Activated CD4-positive, alpha-beta T cell treated with anti-CD3 and anti-CD28 coated beads, Interleukin-2, amount 50 U/mL, for 4 hours (primary cell): ENCODE data around the gene TLCD5.

Experiments
- DNase-seq, 2 experiments: peaks; one replicate each; pipeline ENCODE4 v3.0.0-alpha.2; 2020

TLCD5 gene

DNA sequence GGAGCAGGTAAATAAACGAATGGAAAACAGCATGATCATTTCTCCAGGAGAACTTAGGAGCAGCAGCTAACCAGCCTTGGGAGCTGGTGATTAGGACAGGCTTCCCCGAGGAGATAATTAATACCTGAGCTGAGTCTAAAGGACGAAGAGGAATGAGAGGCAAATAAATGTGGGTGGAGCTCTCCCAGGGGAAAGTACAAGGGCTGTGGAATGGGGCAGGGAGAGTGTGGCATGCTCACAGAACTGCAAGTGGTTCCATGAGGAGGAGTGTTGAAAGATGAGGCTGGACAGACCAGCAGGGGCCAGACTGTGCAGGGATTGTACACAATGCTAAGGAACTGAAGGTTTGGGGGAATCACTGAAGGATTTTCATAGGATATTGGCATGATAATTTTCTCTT lies 14.2 kb upstream of the TLCD5 start:
- DNase-seq, result no peak

DNA sequence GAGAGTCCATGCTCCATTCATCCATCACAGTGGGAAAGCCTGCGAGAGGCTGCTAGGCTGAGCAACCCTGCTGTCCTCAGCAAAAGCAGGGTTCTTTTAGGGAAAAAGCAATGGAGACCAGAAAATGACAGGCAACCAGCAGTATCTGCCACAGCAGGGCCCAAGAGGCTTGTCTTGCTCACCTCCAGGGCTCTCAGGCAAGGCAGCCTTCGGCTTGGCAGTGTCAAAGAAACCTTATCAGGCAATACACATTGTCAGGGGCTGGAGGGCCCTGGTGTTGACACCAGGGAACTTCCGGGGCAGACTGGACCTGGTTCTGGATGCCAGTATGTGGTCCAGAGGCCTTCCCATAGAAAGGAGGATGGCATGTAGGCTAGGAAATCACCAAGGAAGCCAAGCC lies 10.2 kb upstream of the TLCD5 start:
- no peak for DNase-seq

DNA sequence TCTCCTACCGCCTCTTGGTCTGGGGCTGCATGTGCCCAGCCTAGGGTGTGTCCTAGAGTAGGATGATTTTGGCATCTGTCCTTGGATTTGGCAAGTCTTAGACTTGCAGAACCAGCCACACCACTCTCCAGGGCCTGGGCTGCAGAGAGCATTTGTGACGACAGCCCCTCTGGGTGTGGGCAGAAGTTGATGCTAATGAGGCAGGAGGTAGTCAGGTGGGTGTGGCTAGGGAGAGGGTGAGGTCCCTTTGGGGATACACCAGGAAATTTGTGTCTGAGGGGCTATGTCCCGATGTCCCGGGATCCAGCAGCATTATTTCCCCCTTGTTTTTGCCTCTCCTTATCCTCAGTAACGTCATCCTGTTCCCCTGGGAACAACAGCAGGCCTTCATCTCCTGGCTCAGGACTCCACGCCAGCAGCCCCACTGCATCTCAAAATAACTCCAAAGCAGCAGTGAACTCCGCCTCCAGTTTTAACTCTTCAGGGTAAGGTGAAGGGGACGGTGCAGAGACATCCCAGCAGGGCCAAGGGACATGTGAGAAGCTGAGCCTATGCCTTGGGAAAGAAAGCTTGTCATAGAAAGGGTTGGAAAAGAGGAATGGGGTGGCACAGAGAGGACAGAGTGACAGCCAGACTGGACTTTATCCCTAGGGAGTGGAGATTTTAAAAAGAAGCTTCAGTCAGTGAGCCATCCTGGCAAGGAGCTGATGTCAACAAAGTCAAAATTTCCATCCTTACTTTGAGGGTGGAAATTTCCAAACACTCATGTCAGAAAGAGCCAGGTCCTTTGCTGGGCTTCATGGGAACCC lies 8.0 kb upstream of the TLCD5 start:
- DNase-seq, result no peak

DNA sequence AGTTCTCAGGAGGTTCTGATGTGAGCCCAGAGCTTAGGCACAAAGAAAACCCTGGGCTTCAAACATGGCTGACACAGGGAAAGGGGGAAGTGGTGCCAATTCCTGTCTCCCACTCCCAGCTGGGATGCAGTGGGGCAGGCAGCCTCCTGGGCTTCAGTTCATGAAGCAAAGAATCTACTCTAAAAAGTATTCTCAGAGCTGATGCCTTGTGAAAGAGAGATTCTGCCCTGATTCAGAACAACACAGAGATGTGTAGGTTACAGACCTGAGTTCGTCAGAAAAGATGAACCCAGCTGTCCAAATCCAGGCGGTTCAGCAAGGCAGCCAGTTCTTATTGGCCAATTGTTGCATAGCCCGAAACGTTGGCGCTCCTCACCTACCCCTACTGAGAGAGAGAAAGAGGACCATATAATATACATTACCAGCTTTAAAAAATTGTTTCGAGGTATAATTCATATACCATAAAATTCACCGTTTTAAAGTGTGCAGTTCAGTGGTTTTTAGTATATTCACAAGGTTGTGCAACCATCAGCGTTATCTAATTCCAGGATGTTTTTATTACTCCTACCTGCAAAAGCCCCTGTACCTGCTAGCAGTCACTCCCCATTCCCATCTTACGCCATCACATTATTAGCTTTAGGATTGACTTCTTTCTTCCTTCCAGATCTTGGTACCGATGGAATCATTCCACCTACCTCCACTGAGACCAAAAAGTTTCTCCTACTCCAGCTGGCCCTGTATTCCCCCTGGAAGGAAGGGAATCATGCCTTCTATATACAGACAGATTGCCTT lies 7.2 kb upstream of the TLCD5 start:
- DNase-seq, result no peak

DNA sequence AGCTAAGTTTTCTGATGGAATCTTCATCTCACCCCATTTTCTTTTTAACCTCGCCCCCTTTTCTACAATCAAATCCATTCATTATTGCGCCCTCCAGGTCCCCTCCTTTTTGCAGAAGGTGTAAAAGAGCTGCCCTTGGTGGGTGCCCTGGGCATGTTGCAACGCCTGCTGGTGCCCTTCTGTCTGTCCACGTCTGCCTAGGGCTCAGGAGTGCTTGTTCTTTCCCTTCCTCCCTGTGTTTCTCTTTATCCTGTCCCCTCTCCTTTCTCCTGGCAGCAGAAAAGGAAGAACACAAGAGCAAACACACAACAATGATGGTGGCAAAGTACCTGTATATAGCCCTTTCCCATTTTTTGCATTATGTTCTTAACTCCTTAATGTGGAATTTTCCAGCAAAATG lies 6.2 kb upstream of the TLCD5 start:
- no peak for DNase-seq

DNA sequence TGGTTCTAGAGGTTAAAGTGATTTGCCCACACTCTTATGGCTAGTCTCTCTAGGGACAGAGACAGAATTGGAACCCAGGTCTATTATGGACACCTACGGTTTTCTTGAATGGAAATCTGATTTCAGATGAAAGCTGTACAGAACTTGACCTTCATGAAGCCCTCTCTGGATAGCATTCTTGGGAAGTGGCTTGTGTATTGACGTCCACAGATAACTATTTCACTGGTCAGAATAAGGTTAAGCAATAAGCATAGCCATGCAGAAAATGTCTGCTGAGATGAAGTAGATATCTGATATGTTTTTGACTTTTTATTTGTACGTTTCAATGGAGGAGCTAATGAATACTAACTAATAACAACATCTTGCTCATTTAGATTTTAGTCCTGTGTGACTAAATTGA lies 1.1 kb downstream of the TLCD5 start:
- DNase-seq, result no peak

DNA sequence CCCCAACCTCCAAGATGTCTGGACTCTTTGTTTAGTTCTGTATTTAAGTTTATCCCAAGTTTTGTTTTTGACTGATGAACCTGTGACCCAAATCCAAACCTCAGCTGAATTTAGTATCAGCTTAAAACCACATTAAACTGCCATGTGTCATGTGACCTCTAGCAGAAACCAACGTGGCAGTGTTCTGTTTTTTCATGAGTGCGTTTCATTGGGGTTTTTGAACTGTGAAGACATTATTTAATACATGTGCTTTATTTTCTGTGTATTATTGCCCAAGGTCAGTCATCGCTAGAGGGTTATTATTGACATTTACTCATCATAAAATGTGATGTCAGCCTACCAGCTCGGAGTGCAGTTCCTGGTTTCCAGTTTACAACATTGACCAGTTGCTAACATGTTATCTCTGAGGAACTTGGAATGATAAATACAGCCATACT lies 1.8 kb downstream of the TLCD5 start:
- no peak for DNase-seq

DNA sequence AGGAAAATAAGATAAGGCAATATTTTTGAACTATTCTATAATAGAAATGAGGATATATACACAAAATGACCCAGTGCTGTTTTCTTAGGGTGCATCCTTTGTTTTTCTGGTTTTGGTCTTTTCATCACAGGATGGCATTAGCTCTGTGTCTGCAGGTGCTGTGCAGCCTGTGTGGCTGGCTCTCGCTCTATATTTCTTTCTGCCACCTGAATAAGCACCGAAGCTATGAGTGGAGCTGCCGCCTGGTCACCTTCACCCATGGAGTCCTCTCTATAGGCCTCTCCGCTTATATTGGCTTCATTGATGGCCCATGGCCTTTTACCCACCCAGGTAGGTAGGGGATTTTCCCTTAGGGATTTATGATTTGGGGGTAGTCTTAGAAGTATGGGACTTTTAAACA lies 2.2 kb downstream of the TLCD5 start:
- DNase-seq, result no peak

DNA sequence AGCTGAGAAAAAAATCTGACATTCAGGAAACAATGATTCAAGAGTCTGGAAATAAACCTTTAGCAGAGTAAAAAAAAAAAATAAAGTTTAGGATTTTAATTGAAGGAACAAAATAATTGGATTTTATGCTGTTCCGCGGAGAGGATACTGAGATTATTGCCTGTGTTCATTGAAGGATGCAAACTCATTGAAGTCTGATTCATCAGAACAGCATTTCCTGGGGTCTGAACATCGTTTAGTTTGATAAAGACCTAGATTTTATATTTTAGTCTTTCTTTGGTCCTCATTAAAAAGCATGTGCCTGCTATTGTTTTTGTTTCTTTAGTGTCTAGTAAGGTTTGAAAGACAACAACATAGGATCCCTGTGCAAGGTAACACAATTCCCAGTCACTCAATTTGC lies 4.5 kb downstream of the TLCD5 start:
- DNase-seq, result no peak

DNA sequence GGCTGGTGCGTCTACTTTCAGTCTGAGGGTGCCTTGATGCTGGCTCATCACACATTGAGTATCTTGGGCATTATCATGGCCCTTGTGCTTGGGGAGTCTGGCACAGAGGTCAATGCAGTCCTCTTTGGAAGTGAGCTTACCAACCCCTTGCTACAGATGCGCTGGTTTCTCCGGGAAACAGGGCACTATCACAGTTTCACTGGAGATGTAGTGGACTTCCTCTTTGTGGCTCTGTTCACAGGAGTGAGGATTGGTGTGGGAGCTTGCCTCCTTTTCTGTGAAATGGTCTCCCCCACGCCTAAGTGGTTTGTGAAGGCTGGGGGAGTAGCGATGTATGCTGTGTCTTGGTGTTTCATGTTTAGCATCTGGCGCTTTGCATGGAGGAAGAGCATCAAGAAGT lies 4.9 kb downstream of the TLCD5 start:
- DNase-seq, result no peak

DNA sequence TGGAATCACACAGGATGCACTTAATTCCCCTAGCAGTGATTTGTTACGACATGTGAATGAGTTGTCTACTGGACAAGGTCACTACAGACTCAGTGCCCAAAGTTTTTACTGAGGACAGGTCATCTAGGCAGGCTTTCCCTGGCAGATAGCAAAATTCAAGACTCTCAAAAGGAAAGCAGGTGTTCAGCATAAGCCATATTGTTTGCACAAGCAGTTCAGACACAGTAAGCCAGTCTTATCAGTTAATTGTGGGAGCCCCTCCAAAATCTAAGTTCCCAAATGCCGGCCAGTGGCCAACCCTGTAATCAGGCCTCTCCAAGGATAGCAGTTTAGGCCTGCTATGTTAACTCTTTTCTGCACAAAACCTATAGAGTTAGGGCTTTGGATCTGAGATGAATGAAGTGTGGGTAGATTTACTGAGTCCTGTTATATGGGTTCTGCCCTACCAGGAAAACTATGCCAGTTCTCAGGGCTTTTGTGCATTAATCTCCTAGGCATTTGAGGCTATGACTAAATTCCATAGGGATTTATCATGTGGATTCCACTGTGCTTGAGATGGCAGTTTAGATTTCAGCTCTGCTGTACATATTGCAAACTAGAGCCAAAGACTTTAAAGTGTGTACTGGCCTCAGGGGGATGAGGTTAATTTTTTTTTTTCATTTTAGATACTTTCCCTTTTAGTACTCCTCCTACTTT lies 6.3 kb downstream of the TLCD5 start:
- DNase-seq, result no peak

DNA sequence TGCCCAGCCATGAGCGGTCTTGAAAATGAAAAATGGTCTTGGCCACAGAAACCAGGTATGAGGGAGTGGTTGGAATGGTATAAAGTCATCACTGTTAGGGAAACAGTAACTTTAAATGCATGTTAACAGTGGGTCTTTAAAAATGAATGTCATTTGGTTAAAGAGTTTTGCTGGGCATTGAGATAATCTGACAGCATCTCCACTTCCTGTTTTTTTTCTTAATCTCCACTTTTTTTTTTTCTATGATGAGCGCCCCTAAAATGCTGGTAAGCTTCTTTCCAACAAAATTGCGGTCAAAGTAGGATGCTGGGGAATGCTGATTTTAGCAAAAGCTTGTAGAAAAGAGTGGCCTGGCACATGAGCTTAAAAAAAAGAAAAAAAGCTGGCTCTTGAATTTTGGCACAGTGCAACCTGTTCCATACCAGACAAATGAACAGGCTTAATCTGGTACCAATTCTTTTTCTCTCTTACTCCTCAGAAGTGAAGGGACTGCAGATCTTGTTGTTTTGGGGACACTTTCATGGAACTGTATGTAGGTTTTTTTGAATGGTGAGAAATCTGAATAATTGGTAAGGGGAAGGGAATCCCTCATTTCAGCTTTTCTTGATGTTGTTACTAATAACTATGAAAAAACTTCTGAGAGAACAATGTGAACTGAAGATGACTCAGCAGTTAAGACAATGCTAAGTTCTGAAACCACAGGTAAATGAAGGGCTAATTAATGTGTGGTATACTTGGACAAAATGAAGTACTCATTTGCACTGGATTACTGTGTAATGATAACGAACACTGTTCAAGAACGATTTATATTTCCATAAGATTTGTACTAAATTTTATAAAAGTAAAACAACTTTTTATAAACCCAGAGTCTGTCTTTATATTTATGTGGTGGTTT lies 8.0 kb downstream of the TLCD5 start:
- DNase-seq, result no peak

DNA sequence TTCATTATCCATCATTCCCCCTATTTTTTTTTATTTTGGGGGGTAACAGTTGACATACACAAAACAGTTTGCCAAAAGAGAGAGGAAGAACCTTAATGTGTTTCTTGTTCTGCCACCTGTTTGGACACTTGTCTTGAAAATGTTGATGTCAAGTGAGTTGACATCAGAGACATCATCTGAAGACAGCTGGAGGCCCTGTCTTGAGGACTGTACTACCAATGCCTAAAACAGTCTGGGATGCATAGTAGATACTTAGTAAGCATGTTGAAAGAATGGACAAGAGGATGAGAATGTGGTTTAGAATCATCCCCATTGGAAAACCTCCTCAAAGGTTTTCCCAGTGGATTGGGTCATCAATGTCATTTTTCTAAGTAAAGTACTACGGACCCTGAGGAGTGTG lies 8.7 kb downstream of the TLCD5 start:
- DNase-seq, result no peak

DNA sequence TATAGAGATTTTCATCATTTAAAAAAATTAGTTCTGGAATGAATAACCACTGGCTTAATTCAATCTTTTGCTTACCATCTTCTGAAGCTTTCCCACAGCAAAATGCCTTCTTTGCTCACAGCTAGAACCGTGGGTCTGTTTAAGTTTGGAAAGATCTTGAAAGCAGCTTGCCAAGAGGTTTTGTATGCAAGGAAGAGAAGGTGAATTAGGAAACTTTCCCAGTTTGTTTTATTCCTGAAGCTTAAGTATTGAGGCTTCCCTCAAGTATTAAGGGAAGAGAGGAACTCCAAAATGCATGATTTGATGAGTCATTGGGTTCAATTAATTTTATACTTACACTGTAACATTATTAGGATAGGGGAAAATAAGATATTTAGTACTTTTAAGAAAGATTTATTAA lies 9.2 kb downstream of the TLCD5 start:
- no peak for DNase-seq

DNA sequence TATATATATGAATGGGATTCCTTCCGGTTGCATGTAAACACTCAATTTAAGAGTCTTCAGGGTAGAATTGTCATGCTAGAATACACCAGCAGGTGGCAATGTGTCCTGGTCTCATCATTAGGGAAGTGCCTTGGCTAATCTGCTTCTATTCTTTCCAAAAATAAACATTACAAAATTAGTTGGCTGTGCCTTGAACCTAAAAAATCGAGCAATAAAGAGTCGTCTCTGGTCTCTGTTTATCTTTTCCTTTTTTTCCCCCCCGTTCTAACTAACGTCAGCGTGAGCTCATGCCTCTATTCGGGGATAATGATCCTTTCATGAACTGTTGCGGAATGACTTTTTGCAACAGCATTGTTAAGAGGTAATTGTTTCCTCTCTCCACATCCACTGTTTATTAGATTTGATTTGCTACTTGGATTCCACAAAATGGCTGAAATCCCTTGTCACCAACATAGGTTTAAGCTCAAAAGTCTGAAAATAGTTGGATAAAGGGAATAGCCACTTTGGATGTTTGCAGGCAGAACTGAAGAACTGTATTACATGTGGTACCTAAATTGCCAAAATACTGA lies 9.9 kb downstream of the TLCD5 start:
- DNase-seq, result peak; percentile 49 to 52

DNA sequence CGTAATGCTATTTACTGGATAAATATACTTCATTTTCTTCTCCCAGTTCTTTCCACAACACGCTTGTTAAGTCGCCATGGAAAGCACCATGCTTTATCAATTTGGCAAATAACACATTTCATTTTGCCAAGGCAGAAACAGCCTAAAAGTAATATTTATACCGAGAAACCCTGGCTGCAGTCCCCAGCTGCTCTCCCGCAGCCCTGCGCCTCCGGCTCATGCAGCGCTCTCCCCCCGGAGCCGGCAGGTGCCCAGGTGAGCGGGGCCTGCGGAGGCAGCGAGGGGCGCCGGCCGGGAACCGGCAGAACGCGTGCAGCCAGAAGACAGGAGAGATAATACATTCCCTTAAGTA lies 10.4 kb downstream of the TLCD5 start:
- DNase-seq, result peak in 1 of 2 experiments; percentile 9

DNA sequence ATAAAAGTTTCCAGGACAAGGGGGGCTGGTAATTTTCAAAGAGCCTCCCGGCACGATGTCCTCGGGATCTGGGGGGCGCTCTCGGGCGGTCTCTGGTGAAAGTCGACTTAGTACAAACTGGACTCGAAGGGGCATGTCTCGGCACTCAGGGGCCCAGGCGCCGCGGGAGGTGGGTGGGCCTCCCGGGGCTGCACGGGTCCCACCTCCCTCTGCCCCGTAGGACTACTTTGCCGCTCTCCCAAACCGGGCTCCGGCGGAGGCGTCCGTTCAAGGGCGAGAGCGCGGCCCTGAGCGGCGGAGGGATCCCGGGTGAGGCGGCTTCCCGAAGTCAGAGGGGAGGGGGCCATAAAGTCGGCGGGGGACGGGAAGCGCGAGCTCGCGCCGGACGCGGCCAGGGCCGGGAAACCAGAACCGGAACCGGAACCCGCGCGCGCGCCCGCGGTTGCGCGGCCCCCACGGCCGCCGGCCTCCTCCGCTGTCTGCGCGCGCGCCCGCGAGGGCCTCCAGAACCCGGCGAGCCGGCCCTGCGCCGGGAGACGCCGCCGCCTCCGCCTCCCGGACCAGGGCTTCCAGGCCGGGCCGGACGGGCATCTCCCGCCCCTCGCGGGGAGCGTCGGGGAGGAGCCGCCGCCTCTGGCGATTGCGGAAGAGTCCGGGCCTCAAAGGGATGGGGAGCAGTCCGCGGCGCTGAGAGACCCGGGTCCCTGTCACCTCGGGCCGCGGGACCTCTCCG lies 11.0 kb downstream of the TLCD5 start, which contains the start of gene ARHGEF12:
Gene ARHGEF12, plus strand, starts transcription at position 506 of the 733 bp plus-strand sequence. CDS start 831 bp downstream, outside the sequence.
- DNase-seq, result peak; percentile 63 to 69

DNA sequence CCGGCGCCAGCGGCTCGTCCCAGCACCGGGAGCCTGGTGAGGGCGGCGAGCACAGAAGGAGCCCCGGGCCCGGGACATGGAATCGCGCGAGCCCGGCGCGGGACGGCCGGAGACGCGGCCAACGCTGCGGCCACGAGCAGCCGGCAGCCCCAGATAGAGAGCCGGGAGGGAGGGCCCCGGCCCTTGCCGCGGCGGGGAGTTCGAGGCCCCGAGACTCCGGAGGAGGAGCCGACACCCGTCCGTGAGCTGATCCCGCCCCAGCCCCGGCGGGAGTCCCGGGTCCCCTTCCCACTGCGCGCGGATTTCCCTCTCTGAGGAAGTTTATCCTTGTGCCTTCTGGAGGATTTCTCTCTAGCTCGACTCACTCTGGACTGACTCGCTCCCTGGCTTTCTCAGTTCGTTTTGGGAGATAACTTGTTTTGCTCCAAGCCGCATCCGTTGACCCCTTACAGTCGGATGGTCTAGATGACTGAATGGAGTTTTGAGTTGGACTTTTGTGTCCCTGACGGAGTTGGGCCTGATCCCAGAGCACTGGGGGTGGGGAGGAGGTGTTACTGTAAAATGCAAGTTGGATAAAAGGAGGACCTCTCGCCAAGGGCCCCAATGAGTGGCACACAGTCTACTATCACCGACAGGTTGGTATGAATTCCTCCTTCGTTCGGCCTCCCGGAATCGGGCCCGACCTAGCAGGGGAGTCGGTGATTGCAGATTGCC lies 11.7 kb downstream of the TLCD5 start:
- DNase-seq, result peak in 1 of 2 experiments; percentile 13

DNA sequence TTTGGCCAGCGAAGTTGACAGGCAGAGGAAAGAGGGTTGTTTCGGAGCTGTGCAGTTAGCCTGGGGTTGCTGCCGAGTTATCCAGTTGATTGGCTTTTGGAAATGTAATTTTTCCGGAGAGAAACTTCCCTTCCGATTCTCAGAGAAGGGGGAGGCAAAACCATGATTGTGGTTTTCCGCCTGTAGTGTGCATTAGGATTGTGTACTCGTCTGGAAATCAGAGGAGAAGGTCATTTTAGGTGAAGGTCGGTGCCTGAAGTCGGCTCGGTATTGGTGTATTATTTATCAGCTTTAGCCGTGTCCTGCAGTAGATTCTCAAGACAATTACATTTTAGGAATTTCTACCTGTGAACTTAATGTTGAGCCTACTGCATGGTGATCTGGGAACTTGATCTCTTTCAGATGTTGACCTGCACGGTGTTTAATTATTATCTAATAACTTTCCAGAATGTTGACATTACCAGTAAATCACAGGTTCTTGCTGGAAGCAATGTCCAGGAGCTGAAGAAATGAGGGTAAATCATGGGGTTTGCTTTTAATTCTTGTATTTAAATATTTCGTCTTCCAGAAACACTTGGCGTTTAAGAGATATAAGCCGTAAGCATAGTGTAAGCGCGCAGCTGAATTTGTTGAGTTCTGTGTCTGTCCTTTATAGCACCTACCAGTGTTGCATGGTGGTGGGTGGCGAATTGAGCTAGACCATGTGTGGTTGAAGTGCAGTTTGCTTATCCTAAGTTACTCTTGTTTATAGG lies 12.4 kb downstream of the TLCD5 start:
- no peak for DNase-seq
